Activated B cell treated with CpG ODN at 0.5 μM for 24 hours (primary cell): ENCODE data around the gene SLC25A6. TPM values are rescaled to one million over a fixed set of nuclear protein-coding genes. Genes with fewer than 3 reads are reported as not detected.
"Not testable (repeated sequence)": the region's sequence is repeated elsewhere in the genome, so short reads cannot be mapped to it uniquely, and the experiment has no call there.

Experiments
- ATAC-seq: fragments of 200-7000 bp; cut with Tn5 transposase; one replicate; pipeline ENCODE4 v1.10.0; 2021; ENCODE audit warnings: low read depth, mild to moderate bottlenecking, moderate library complexity
- CTCF ChIA-PET: fragments of 350-600 bp; sonication (Branson Sonifier 250); formaldehyde crosslinking; loops from one replicate; lab custom pipeline; 2021; ENCODE audit warnings: antibody characterized with exemption; lab: Charles Lee
- POLR2A ChIA-PET: fragments of 350-600 bp; sonication (Branson Sonifier 250); formaldehyde crosslinking; loops from one replicate; lab custom pipeline; 2021; ENCODE audit warnings: antibody characterized with exemption; lab: Charles Lee
- DNase-seq: peaks from one replicate; pipeline ENCODE4 v3.0.0; 2022
- H3K27ac Mint-ChIP-seq: one replicate; pipeline ENCODE4 v1.8.0; 2020; ENCODE audit warnings: mixed read lengths
- H3K27me3 Mint-ChIP-seq: one replicate; pipeline ENCODE4 v1.8.0; 2021; ENCODE audit warnings: mixed read lengths
- H3K36me3 Mint-ChIP-seq: one replicate; pipeline ENCODE4 v1.8.0; 2021; ENCODE audit warnings: low read depth, mixed read lengths
- H3K4me1 Mint-ChIP-seq: one replicate; pipeline ENCODE4 v1.8.0; 2021; ENCODE audit warnings: mixed read lengths
- H3K4me3 Mint-ChIP-seq: one replicate; pipeline ENCODE4 v1.8.0; 2020; ENCODE audit warnings: mild to moderate bottlenecking, mixed read lengths
- H3K9me3 Mint-ChIP-seq: one replicate; pipeline ENCODE4 v1.8.0; 2020; ENCODE audit warnings: mixed read lengths
- intact Hi-C: fragments of 100-400 bp; cut with micrococcal nuclease; formaldehyde crosslinking; loops from one replicate; pipeline ENCODE4 v1.15.1; 2024
- total RNA-seq: library from RNA; stranded (reverse); gene quantifications from 2 replicates; pipeline ENCODE4 v1.2.3, GENCODE V29; 2022
- TF ChIP-seq, protein P1 (sequence below): fragments of 200-600 bp; IDR thresholded peaks from one replicate; pipeline ENCODE4 v1.8.0; 2022; ENCODE audit warnings: antibody characterized with exemption, mild to moderate bottlenecking

The SLC25A6 gene
- total RNA-seq, 1 donor from 2014 or later, result 436 TPM

DNA sequence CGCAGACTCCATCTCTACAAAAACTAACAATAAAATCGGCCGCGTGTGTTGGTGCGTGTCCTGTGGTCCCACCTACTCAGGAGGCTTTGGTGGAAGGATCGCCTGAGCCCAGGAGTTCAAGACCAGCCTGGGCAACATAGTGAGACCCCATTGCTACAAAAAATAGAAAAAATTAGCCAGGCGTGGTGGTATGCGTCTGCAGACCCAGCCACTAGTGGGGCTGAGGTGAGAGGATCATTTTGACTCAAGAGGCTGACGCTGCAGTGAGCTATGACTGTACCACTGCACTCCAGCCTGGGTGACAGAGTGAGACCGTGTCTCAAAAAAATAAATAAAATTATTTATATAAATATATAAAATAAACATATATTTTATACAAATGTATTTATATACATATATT, 38.5 kb upstream of the SLC25A6 start:
- POLR2A ChIA-PET, result no interaction called here

DNA sequence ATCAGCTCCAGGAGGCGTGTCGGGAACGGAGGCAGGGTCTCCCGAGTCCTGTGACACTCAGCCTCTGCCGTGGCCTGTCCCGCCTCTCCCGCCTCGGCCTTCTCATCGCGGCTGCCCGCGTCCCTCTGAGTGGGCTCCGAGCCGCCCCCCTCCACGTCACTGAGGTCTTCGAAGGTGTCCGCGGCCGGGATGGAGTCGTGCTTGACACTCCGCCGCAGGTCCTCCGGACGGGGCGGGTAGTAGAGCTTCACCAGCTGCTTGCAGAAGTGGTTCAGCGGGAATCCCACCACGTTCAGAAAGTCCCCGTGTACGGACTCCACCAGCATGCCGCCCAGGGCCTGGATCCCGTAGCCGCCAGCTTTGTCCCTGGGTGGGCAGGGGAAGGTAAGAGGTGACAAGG, 35.8 kb upstream of the SLC25A6 start:
- TF ChIP-seq, protein P1, sequence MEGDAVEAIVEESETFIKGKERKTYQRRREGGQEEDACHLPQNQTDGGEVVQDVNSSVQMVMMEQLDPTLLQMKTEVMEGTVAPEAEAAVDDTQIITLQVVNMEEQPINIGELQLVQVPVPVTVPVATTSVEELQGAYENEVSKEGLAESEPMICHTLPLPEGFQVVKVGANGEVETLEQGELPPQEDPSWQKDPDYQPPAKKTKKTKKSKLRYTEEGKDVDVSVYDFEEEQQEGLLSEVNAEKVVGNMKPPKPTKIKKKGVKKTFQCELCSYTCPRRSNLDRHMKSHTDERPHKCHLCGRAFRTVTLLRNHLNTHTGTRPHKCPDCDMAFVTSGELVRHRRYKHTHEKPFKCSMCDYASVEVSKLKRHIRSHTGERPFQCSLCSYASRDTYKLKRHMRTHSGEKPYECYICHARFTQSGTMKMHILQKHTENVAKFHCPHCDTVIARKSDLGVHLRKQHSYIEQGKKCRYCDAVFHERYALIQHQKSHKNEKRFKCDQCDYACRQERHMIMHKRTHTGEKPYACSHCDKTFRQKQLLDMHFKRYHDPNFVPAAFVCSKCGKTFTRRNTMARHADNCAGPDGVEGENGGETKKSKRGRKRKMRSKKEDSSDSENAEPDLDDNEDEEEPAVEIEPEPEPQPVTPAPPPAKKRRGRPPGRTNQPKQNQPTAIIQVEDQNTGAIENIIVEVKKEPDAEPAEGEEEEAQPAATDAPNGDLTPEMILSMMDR, result no peak
- CTCF ChIA-PET, result no interaction called here
- no peaks in the 10 kb centered on the region for H3K27me3 Mint-ChIP-seq
- no peak overlapping the region for H3K4me3 Mint-ChIP-seq
- intact Hi-C loops, result no loop called here
- H3K27ac Mint-ChIP-seq, result no peak overlapping the region
- ATAC-seq (no peak), DNase-seq (no peak)
- POLR2A ChIA-PET, result no interaction called here
- peaks cover 47% of the 10 kb centered on the region for H3K36me3 Mint-ChIP-seq
- no peaks in the 10 kb centered on the region for H3K4me1 Mint-ChIP-seq
- no peaks in the 10 kb centered on the region for H3K9me3 Mint-ChIP-seq

More for the DNA sequence above, 38.5 kb upstream of the SLC25A6 start:
- CTCF ChIA-PET, result no interaction called here
- Mint-ChIP-seq H3K9me3 (no peaks in the 10 kb centered on the region), H3K36me3 (peaks cover 43% of the 10 kb centered on the region), H3K4me3 (no peak overlapping the region), H3K27ac (no peak overlapping the region), H3K4me1 (no peaks in the 10 kb centered on the region), H3K27me3 (no peaks in the 10 kb centered on the region)
- TF ChIP-seq, protein P1, result no peak
- no peak for DNase-seq
- intact Hi-C loops, result no loop called here
- ATAC-seq, result no peak

DNA sequence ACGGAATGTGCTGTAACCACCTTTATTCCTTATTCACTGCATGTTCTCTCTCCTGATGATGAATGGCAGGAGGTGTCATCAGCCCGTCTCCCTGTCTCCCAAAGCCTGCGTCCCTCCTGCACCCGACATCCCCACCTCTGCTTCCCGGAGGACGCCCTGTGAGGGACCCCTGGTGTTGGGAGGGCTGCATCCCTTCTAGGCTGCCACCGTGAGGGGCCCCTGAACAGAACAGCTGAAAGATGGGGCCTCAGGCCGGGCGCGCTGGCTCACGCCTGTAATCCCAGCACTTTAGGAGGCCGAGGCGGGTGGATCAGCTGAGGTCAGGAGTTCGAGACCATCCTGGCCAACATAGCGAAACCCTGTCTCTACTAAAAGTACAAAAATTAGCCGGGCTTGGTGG, 34.4 kb upstream of the SLC25A6 start:
- ATAC-seq, H3K4me1 Mint-ChIP-seq, H3K27me3 Mint-ChIP-seq, H3K9me3 Mint-ChIP-seq, intact Hi-C loops, H3K4me3 Mint-ChIP-seq, H3K27ac Mint-ChIP-seq, POLR2A ChIA-PET, CTCF ChIA-PET, DNase-seq: not testable (repeated sequence)
- H3K36me3 Mint-ChIP-seq, result peaks cover 56% of the 10 kb centered on the region

DNA sequence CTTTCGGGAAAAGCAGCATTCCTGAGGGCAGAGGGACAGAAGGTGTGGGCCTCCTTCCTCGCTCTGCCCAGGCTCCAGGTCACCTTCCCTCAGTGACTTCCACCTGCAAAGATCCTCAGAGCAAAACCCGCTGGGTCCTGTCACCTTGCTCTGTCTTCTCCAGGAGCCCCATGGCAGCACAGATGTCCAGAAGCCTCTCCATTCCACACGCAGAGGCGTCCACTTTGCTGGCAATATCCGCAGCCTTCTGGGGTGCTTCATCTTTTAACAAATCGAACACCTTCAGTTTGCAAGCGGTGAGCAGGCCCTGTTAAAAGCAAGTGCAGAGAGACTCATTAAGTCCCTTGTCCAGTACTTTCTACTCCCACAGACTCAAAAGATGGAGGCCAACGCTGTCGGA, 33.5 kb upstream of the SLC25A6 start:
- H3K36me3 Mint-ChIP-seq, result peaks cover 62% of the 10 kb centered on the region
- CTCF ChIA-PET, result no interaction called here
- intact Hi-C loops, result no loop called here

DNA sequence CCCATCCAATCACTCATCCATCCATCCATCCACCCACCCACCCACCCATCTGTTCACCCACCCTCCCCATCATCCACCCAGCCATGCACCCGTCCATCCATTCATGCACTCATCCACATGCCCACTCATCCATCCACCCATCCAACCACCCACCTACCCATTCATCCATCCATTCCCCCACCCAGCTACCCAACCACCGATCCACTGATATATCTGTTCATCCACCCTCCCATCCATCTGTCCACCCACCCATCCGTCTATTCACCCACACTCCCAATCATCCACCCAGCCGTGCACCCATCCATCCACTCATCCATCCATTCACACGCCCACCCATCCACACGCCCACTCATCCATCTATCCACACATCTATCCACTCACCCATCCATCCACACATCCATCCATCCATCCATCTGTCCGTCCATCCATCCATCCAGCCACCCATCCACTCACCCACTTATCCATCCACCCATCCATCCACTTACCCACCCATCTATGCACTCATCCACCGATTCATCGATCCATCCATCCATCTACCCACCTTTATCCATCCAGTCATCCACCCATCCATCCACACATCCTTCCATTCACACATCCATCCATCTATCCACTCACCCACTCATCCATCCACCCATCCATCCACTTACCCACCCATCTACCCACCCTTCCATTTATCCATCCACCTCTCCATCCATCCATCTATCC, 32.4 kb upstream of the SLC25A6 start:
- TF ChIP-seq, protein P1, result no peak
- CTCF ChIA-PET, result no interaction called here
- intact Hi-C loops, result no loop called here
- no peaks in the 10 kb centered on the region for H3K27me3 Mint-ChIP-seq
- no peak for DNase-seq
- no peak overlapping the region for H3K4me3 Mint-ChIP-seq
- H3K36me3 Mint-ChIP-seq, result peaks cover 67% of the 10 kb centered on the region
- POLR2A ChIA-PET, result no interaction called here
- no peaks in the 10 kb centered on the region for H3K4me1 Mint-ChIP-seq
- peaks cover 6% of the 10 kb centered on the region for H3K9me3 Mint-ChIP-seq
- H3K27ac Mint-ChIP-seq, result no peak overlapping the region
- ATAC-seq, result no peak

More for the DNA sequence above, 33.5 kb upstream of the SLC25A6 start:
- H3K27ac Mint-ChIP-seq, result no peak overlapping the region
- TF ChIP-seq, protein P1, result no peak
- H3K4me1 Mint-ChIP-seq, result no peaks in the 10 kb centered on the region
- ATAC-seq, result no peak
- no peak overlapping the region for H3K4me3 Mint-ChIP-seq
- no peaks in the 10 kb centered on the region for H3K27me3 Mint-ChIP-seq
- POLR2A ChIA-PET, result no interaction called here
- H3K9me3 Mint-ChIP-seq, result peaks cover 6% of the 10 kb centered on the region
- no peak for DNase-seq
